Large intestine (tissue), 3 donors: ENCODE measurements around the gene INO80D. TPM values are rescaled to one million over a fixed set of nuclear protein-coding genes. Genes with fewer than 3 reads are reported as not detected.
A peak's percentile ranks its signal among the peaks of the same experiment; 100 is the strongest.

Experiments
- DNase-seq, 2 donors: peaks; one replicate each; pipeline versions ENCODE4 v3.0.0 to v3.0.0-alpha.2; 2013
- H3K27ac ChIP-seq: one replicate; pipeline ENCODE4 v1.5.1; 2013; ENCODE audit warnings: low read length
- H3K27me3 ChIP-seq: 2 replicates; pipeline ENCODE4 v1.6.1; 2013; ENCODE audit warnings: low read length; ENCODE audit not compliant: control insufficient read depth, insufficient read depth
- H3K36me3 ChIP-seq: 2 replicates; pipeline ENCODE4 v1.6.1; 2013; ENCODE audit warnings: low read length; ENCODE audit not compliant: control insufficient read depth, insufficient read depth
- H3K4me1 ChIP-seq: one replicate; pipeline ENCODE4 v1.6.1; 2013; ENCODE audit warnings: low read length; ENCODE audit not compliant: control insufficient read depth, insufficient read depth
- H3K4me3 ChIP-seq: one replicate; pipeline ENCODE4 v1.5.1; 2013; ENCODE audit warnings: low read length
- H3K9me3 ChIP-seq: one replicate; pipeline ENCODE4 v1.6.1; 2013; ENCODE audit warnings: mild to moderate bottlenecking, low read depth, low read length, moderate library complexity; ENCODE audit not compliant: control insufficient read depth
- WGBS: methylation state at CpG from one replicate; pipeline ENCODE4 v1.1.5; 2013; ENCODE audit warnings: low lambda C conversion rate; ENCODE audit not compliant: insufficient coverage; 5-methylcytosine and 5-hydroxymethylcytosine counted together
- polyA plus RNA-seq: library from polyadenylated mRNA; unstranded; fragments of 120-200 nt; gene quantifications from one replicate; pipeline ENCODE4 v1.2.1, GENCODE V29; 2013

The INO80D gene
- polyA plus RNA-seq, 1 donor: 12.6 TPM

GRCh38 chr2:205967391-205968075 is 118.4 kb downstream of the INO80D start:
- H3K27ac ChIP-seq: no peak overlapping the region

GRCh38 chr2:205965707-205966106 is 120.3 kb downstream of the INO80D start:
- Histone ChIP-seq H3K27me3 (no peaks in the 10 kb centered on the region), H3K9me3 (no peaks in the 10 kb centered on the region), H3K27ac (no peak overlapping the region), H3K4me3 (no peak overlapping the region), H3K36me3 (no peaks in the 10 kb centered on the region), H3K4me1 (no peaks in the 10 kb centered on the region)
- DNase-seq: no peak
- WGBS: 96% methylated on average over 7 of the region's 15 CpGs

More at GRCh38 chr2:205967391-205968075, 118.4 kb downstream of the INO80D start:
- H3K27me3 ChIP-seq: no peaks in the 10 kb centered on the region
- DNase-seq: no peak
- no peaks in the 10 kb centered on the region for H3K36me3 ChIP-seq
- no peaks in the 10 kb centered on the region for H3K9me3 ChIP-seq
- 100% methylated on average over 1 of the region's 7 CpGs for WGBS
- H3K4me3 ChIP-seq: no peak overlapping the region
- H3K4me1 ChIP-seq: peaks cover 4% of the 10 kb centered on the region

- Histone ChIP-seq H3K9me3 (no peaks in the 10 kb centered on the region), H3K4me1 (no peaks in the 10 kb centered on the region), H3K4me3 (no peak overlapping the region), H3K36me3 (no peaks in the 10 kb centered on the region), H3K27ac (no peak overlapping the region), H3K27me3 (no peaks in the 10 kb centered on the region)
- WGBS: no CpG with 5 or more reads among the region's 8 CpGs
- DNase-seq: peak in 1 of 2 donors; percentile 24
Measured at GRCh38 chr2:205964111-205964761, 121.7 kb downstream of the INO80D start.

GRCh38 chr2:205959521-205959920 is 126.5 kb downstream of the INO80D start:
- Histone ChIP-seq H3K4me1 (no peaks in the 10 kb centered on the region), H3K9me3 (no peaks in the 10 kb centered on the region), H3K27ac (no peak overlapping the region), H3K27me3 (no peaks in the 10 kb centered on the region), H3K36me3 (no peaks in the 10 kb centered on the region), H3K4me3 (no peak overlapping the region)
- no peak for DNase-seq
- 100% methylated on average over 1 of the region's 9 CpGs for WGBS

GRCh38 chr2:205957452-205958154 is 128.4 kb downstream of the INO80D start:
- Histone ChIP-seq H3K4me3 (no peak overlapping the region), H3K27me3 (no peaks in the 10 kb centered on the region), H3K4me1 (no peaks in the 10 kb centered on the region), H3K9me3 (no peaks in the 10 kb centered on the region), H3K27ac (no peak overlapping the region), H3K36me3 (no peaks in the 10 kb centered on the region)
- WGBS: no CpG with 5 or more reads among the region's 11 CpGs
- no peak for DNase-seq

- Histone ChIP-seq H3K27ac (no peak overlapping the region), H3K36me3 (no peaks in the 10 kb centered on the region), H3K9me3 (no peaks in the 10 kb centered on the region), H3K4me1 (no peaks in the 10 kb centered on the region), H3K4me3 (no peak overlapping the region), H3K27me3 (no peaks in the 10 kb centered on the region)
- no peak for DNase-seq
- WGBS: no CpG with 5 or more reads among the region's 5 CpGs
Measured at GRCh38 chr2:205954707-205955106, 131.3 kb downstream of the INO80D start.

GRCh38 chr2:205952282-205952681 is 133.7 kb downstream of the INO80D start:
- 100% methylated on average over 1 of the region's 2 CpGs for WGBS
- Histone ChIP-seq H3K9me3 (no peaks in the 10 kb centered on the region), H3K27ac (no peak overlapping the region), H3K27me3 (no peaks in the 10 kb centered on the region), H3K4me1 (peaks cover 9% of the 10 kb centered on the region), H3K36me3 (no peaks in the 10 kb centered on the region), H3K4me3 (no peak overlapping the region)
- no peak for DNase-seq

GRCh38 chr2:205948883-205949282 is 137.1 kb downstream of the INO80D start:
- Histone ChIP-seq H3K36me3 (no peaks in the 10 kb centered on the region), H3K9me3 (no peaks in the 10 kb centered on the region), H3K4me3 (no peak overlapping the region), H3K27ac (no peak overlapping the region), H3K27me3 (no peaks in the 10 kb centered on the region), H3K4me1 (peaks cover 20% of the 10 kb centered on the region)
- no peak for DNase-seq
- 100% methylated on average over 1 of the region's 7 CpGs for WGBS

- no peak for DNase-seq
- Histone ChIP-seq H3K36me3 (no peaks in the 10 kb centered on the region), H3K9me3 (no peaks in the 10 kb centered on the region), H3K27ac (no peak overlapping the region), H3K4me1 (peaks cover 20% of the 10 kb centered on the region), H3K27me3 (no peaks in the 10 kb centered on the region), H3K4me3 (no peak overlapping the region)
- WGBS: no CpG with 5 or more reads among the region's 5 CpGs
Measured at GRCh38 chr2:205948496-205948837, 137.5 kb downstream of the INO80D start.

GRCh38 chr2:205947621-205948495 is 138.1 kb downstream of the INO80D start:
- peak; percentile 61 to 72 for DNase-seq
- Histone ChIP-seq H3K9me3 (no peaks in the 10 kb centered on the region), H3K4me3 (no peak overlapping the region), H3K27me3 (no peaks in the 10 kb centered on the region), H3K4me1 (peaks cover 20% of the 10 kb centered on the region), H3K27ac (peak overlapping the region; percentile 33), H3K36me3 (no peaks in the 10 kb centered on the region)
- WGBS: no CpG with 5 or more reads among the region's 15 CpGs
